GM18520 (cell line): ENCODE data around the gene MBNL1.

Experiments
- ATAC-seq: cut with Tn5 transposase; IDR thresholded peaks from one replicate; pipeline ENCODE4 v1.9.1; 2021; ENCODE audit not compliant: unreplicated experiment

The MBNL1 gene

GRCh38 chr3:152252755-152253154 is 16.0 kb upstream of the MBNL1 start:
- ATAC-seq = no peak

GRCh38 chr3:152253514-152253913 is 15.2 kb upstream of the MBNL1 start:
- ATAC-seq = no peak

DNA sequence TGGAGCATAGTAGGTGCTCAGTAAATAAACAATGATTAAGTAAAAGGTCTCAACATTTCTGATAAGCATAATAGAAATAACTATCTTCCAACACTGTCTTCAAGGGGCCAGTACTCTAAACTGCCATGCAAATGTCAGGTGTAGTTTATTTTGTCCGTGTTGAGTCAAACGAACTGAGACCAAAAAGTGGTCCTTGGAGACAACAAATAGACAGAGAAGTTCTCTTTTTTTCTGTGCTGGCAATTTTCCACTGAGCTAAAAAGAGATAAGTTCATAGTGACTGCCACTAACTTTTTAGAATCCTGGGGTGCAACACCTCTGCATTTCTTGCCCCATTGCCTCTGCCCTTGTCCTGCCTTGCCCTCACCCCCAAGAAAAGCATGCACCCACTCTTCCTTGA is 14.7 kb upstream of the MBNL1 start:
- ATAC-seq = no peak

GRCh38 chr3:152255290-152255689 is 13.4 kb upstream of the MBNL1 start:
- ATAC-seq = no peak

GRCh38 chr3:152256851-152257562 is 11.7 kb upstream of the MBNL1 start:
- ATAC-seq = no peak

GRCh38 chr3:152257563-152258035 is 11.1 kb upstream of the MBNL1 start:
- peak; percentile 80 for ATAC-seq

DNA sequence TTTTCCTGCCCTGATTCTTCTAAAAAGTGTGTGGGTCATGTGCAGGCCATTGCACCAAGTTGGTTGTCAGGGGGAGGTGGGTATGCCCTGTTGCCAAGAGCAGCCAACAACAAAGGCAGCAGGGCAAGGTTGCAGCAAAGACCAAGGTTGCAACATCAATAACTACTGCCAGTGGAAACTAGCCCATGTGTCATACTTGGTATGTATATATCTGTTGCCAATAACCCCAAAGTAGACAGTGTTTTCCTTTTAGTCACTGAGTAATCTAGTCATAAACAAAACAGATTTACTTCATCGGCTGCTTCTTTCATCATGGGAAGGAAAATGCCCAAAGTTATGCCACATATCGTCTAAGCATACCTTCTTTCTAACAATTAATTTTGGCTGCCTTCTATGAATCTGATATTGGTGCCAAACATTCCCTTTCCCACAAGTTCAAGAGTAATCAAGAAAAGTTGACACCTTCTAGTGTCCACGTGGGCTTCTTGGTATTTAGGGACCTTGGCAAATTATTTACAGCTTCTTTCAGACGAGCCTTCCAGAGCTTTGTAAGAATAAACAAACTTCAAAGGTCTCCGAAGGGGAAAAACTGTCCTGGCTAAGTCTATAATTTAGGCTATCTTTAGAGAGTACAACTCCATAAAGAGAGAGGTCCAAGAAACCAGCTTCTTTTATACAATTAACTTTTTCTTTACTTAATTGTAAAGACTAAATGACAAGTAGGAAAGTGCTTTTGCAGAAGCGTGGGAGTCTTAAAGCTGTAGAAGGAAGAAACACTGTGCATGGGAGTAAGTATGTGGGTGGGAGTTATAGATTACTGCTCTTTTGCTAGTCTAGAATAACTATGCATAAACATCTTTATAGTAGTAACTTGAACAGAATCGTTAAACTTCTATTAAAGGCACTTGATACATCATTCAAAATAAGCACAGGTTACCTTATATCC is 10.0 kb upstream of the MBNL1 start:
- ATAC-seq = no peak

- no peak for ATAC-seq
Observed at GRCh38 chr3:152259468-152259867, 9.3 kb upstream of the MBNL1 start.

DNA sequence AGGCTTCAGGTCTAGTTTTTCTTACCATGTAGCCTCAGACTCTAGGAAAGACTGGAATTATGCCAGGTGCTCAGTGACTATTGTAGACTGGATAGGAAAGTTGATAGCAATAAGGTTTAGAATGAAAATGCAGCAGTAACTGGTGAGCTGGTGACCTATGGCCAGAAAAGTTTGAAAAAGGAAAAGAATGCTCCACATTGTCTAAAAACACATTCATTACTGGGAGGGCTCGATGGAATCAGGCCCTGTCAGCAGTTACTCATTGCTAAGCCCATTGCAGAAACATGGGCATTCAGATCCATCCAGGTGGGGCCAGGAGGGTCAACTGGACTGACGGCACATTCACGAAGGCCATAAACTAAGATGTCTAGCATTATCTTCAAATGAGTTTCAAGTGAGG is 8.7 kb upstream of the MBNL1 start:
- ATAC-seq = no peak

DNA sequence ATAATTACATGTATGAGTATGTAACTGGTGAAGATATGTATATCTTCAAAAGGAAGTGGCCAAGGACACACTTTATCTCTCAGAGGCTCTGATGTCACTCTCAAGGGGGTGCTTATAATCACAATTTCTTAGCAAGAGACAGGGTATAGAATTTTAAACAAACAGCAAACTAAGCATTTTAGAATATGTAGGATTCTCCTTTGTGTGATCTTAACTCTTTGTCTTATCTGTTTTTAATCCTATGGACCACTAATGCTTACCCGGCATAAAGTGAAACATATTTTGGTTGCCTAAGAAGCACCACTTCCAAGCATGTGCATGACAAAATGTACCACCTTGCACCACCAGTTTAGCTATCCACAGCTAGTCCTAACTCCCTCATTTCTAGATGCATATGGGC is 8.2 kb upstream of the MBNL1 start:
- ATAC-seq = no peak

GRCh38 chr3:152261329-152261728 is 7.4 kb upstream of the MBNL1 start:
- no peak for ATAC-seq

DNA sequence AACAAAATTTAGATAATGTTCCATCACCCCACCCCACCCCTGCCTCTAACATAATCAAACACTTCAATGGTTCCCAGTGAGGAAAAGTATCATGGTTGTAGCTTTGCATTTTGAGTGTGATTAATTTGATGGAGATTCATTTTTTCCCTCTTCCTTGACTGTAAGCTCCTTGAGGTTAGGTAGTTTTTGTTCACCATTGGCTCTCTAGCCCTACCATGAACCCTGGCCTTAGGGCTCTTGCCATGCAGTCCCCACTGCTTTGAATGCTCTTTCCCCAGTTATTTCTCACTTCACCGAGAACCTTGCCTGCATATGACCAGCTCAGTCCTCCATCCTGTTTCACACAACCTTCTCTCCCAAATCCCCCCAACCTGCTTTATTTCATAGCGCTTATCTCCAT is 5.0 kb upstream of the MBNL1 start:
- ATAC-seq = no peak

- ATAC-seq = no peak
Observed at GRCh38 chr3:152264378-152264777, 4.4 kb upstream of the MBNL1 start.

GRCh38 chr3:152266221-152266995 is 2.3 kb upstream of the MBNL1 start:
- no peak for ATAC-seq

DNA sequence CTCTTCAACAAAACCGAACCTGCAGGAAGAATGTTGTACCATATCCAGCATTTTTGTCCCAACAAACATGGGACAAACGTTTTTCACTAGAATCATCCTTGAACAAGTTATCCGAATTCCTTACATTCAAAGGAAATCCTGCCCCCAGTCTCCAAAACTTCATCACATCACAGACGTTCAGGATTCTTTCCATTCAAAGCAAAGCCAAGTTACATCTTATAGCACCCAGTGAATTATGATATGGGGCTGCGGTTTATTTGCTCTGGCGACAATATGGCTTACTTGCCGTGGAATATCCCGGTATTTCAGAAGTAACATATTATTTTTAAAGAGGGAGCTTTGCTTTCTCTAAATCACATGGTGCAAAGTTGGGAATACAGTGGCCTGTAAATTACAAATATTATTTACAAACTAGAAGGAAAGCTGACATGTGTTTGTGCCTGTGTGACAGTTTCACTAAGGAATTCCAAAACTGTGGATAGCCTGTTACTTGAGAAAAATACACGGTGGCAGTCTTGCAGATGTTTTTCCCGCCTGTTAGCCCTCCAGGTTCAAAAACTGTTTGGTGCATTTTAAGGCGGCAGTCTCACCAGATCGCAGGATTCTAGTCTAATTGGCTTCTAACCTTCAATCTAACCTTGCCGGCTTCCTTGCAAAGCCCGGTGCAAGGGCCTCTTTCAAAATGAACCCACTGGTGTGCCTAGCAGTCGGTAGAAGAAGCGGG is 736 bp upstream of the MBNL1 start:
- ATAC-seq = no peak

GRCh38 chr3:152269056-152269830 is 514 bp downstream of the MBNL1 start:
- peak; percentile 36 for ATAC-seq

DNA sequence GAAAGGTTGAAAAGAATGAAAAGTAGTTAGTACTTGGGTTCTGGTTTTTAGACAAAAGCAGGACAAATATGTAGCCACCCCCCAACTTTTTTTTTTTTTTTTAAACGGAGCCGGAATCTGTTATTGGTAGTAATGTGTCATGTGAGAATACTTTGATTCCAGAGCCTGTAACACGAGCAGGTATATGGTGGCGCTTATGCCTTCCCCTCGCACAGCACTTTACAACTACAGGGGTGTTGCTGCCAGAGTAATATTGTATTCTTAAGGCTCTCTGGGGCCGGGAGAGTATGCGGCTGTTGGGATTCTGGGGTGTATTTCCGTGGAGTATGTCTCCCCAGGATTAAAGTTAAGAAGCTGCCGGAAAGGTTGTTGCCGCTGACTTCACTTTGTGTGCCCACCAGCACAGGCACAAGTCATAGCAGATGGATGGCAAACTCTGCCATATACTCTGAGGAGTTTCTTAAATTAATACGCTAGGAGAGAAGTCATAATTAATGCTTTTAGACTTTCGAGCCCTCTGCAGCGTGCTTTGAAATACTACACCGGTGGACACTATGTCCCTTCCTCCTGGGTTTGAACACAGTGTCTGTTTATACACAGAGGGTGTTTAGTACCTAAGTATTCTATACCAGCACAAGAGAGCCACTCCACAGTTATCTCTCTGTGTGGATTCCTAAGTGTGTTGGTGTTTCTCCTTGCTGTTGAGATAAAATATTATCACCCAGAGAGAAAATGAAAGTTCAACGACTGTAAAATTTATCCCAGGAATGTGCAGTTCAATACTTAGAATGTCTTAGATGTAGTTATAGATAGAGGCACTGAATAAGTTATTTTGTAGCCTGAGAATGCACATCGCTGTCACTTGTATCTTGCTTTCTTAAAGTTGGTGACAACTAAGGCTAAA is 1.4 kb downstream of the MBNL1 start:
- no peak for ATAC-seq

DNA sequence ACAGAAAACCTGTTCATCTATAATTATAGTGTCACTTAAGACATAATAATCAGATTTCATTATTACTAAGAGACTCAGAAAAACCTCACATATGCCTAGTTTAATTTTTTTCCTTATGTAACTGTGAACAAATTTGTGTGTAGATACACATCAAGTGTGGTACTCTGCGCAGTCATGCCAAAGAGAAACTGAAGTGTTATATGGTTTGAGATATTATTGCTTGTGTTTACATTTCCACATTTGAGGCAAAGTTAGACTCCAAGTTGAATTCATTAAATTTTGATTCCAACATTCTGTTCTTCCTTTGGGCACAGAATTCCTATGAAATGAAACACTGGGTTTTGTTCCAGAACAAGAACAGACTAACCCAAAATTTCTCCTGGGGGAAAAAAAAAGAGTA is 2.2 kb downstream of the MBNL1 start:
- ATAC-seq = no peak
